H1 (cell line): ENCODE results near the gene FADS6. TPM values are rescaled to one million over a fixed set of nuclear protein-coding genes. Genes with fewer than 3 reads are reported as not detected.

Experiments
- CTCF ChIA-PET: fragments of 300-600 bp; sonication (Branson Sonifier 250); formaldehyde crosslinking; loops from one replicate; lab custom pipeline; 2021; ENCODE audit not compliant: partially characterized antibody; lab: Charles Lee
- POLR2A ChIA-PET: fragments of 300-600 bp; sonication (Branson Sonifier 250); formaldehyde crosslinking; loops from one replicate; lab custom pipeline; 2021; ENCODE audit warnings: inconsistent platforms; ENCODE audit not compliant: partially characterized antibody; lab: Charles Lee
- DNase-seq, 2 experiments: peaks; one replicate each; pipeline versions ENCODE4 v3.0.0 to v3.0.0-alpha.2; 2010 to 2022; ENCODE audit warnings: low spot score in 2 of 2, low read depth in 1 of 2, mixed read lengths in 1 of 2
- FAIRE-seq: peaks from 2 replicates; lab custom pipeline; 2011; peaks lifted over from hg19 to GRCh38; lab: Jason Lieb, UNC
- H2AFZ ChIP-seq: 2 replicates; pipeline ENCODE4 v1.8.1; 2012; ENCODE audit warnings: low read length, inconsistent platforms
- H2AK5ac ChIP-seq: 2 replicates; pipeline ENCODE4 v1.6.1; 2013; ENCODE audit warnings: low read depth, low read length
- H2BK120ac ChIP-seq: replicated peaks from 2 replicates; pipeline ENCODE3; 2013; ENCODE audit warnings: low read depth, low read length, inconsistent platforms
- H2BK12ac ChIP-seq: 2 replicates; pipeline ENCODE4 v1.6.1; 2013; ENCODE audit warnings: low read depth, low read length
- H2BK15ac ChIP-seq: 2 replicates; pipeline ENCODE4 v1.6.1; 2013; ENCODE audit warnings: low read length
- H2BK20ac ChIP-seq: 2 replicates; pipeline ENCODE4 v1.6.1; 2013; ENCODE audit warnings: low read length
- H2BK5ac ChIP-seq: 2 replicates; pipeline ENCODE4 v1.6.1; 2013; ENCODE audit warnings: low read depth, low read length
- H3K14ac ChIP-seq: 2 replicates; pipeline ENCODE4 v1.6.1; 2013; ENCODE audit warnings: inconsistent platforms; ENCODE audit not compliant: insufficient read length
- H3K18ac ChIP-seq: 2 replicates; pipeline ENCODE4 v1.6.1; 2013; ENCODE audit warnings: low read length; ENCODE audit errors: extremely low read depth
- H3K23ac ChIP-seq: 2 replicates; pipeline ENCODE4 v1.6.1; 2013; ENCODE audit warnings: inconsistent platforms; ENCODE audit not compliant: insufficient read length
- H3K23me2 ChIP-seq: 2 replicates; pipeline ENCODE4 v1.6.1; 2013; ENCODE audit warnings: low read depth, low read length
- H3K27ac ChIP-seq: 2 replicates; pipeline ENCODE4 v1.6.1; 2011; ENCODE audit warnings: low read depth, low read length, inconsistent platforms
- H3K27me3 ChIP-seq, 4 experiments: replicated peaks in 1 of 4; 1 replicate in 1 of 4; 2 replicates in 3 of 4; pipeline versions ENCODE4 v1.6.1 to v1.8.1; 2011 to 2013; ENCODE audit warnings: low read length in 3 of 4, mild to moderate bottlenecking in 3 of 4, inconsistent platforms in 2 of 4, mixed read lengths in 2 of 4, moderate library complexity in 1 of 4; ENCODE audit not compliant: control insufficient read depth in 3 of 4, insufficient read depth in 3 of 4; ENCODE audit errors: extremely low read depth in 1 of 4
- H3K36me3 ChIP-seq, 4 experiments: 2 replicates each; pipeline versions ENCODE4 v1.6.1 to v1.8.1; 2011 to 2013; ENCODE audit warnings: mild to moderate bottlenecking in 4 of 4, low read length in 3 of 4, moderate library complexity in 2 of 4, control low read depth in 1 of 4, inconsistent platforms in 1 of 4; ENCODE audit not compliant: insufficient read depth in 4 of 4, control insufficient read depth in 2 of 4
- H3K4ac ChIP-seq: replicated peaks from 2 replicates; pipeline ENCODE3; 2013; ENCODE audit warnings: low read length, low read depth, mixed read lengths, inconsistent platforms; ENCODE audit not compliant: insufficient read length
- H3K4me1 ChIP-seq, 4 experiments: replicated peaks in 1 of 4; 1 replicate in 1 of 4; 2 replicates in 3 of 4; pipeline versions ENCODE4 v1.6.1 to v1.8.1; 2011 to 2013; ENCODE audit warnings: low read length in 3 of 4, inconsistent platforms in 2 of 4, mixed read lengths in 1 of 4; ENCODE audit not compliant: insufficient read depth in 4 of 4, control insufficient read depth in 3 of 4
- H3K4me2 ChIP-seq, 2 experiments: 2 replicates each; pipeline versions ENCODE4 v1.6.1 to v1.8.1; 2011 to 2013; ENCODE audit warnings: low read depth in 2 of 2, low read length in 2 of 2, control low read depth in 1 of 2, inconsistent platforms in 1 of 2, mild to moderate bottlenecking in 1 of 2; ENCODE audit not compliant: insufficient read depth in 1 of 2
- H3K4me3 ChIP-seq, 4 experiments: fragments of 200-600, 300-600 bp in 1 of 4; sonication (generic), shearing (Covaris generic), sonication (Bioruptor Twin) in 1 of 4; 2 replicates each; pipeline versions ENCODE4 v1.5.1 to v1.8.1; 2011 to 2016; ENCODE audit warnings: low read length in 4 of 4, low read depth in 3 of 4, control low read depth in 2 of 4, inconsistent platforms in 2 of 4, mild to moderate bottlenecking in 2 of 4, mixed read lengths in 1 of 4, moderate library complexity in 1 of 4; ENCODE audit not compliant: insufficient read depth in 2 of 4; ENCODE audit errors: extremely low read depth in 1 of 4
- H3K56ac ChIP-seq: replicated peaks from 2 replicates; pipeline ENCODE3; 2013; ENCODE audit warnings: low read depth, mild to moderate bottlenecking, mixed read lengths, low read length, inconsistent platforms; ENCODE audit not compliant: insufficient read length
- H3K79me1 ChIP-seq: 2 replicates; pipeline ENCODE4 v1.6.1; 2013; ENCODE audit warnings: low read depth, low read length, control low read depth
- H3K79me2 ChIP-seq, 2 experiments: 2 replicates each; pipeline versions ENCODE4 v1.6.1 to v1.8.1; 2012 to 2013; ENCODE audit warnings: low read length in 2 of 2, mild to moderate bottlenecking in 2 of 2, inconsistent platforms in 1 of 2; ENCODE audit not compliant: insufficient read depth in 2 of 2, control insufficient read depth in 1 of 2
- H3K9ac ChIP-seq, 4 experiments: replicated peaks in 1 of 4; 1 replicate in 1 of 4; 2 replicates in 3 of 4; pipeline versions ENCODE4 v1.6.1 to v1.8.1; 2011 to 2013; ENCODE audit warnings: low read depth in 3 of 4, low read length in 3 of 4, control low read depth in 2 of 4, mild to moderate bottlenecking in 2 of 4, moderate library complexity in 2 of 4, inconsistent platforms in 1 of 4; ENCODE audit errors: extremely low read depth in 1 of 4
- H3K9me3 ChIP-seq, 2 experiments: 2 replicates each; pipeline versions ENCODE4 v1.6.1 to v1.8.1; 2012 to 2013; ENCODE audit warnings: mild to moderate bottlenecking in 2 of 2, moderate library complexity in 2 of 2, control low read depth in 1 of 2, inconsistent platforms in 1 of 2, low read depth in 1 of 2, low read length in 1 of 2, mixed read lengths in 1 of 2; ENCODE audit not compliant: insufficient read depth in 2 of 2
- H4K20me1 ChIP-seq, 2 experiments: replicated peaks in 1 of 2; 2 replicates each; pipeline versions ENCODE3 to v1.8.1; 2011 to 2013; ENCODE audit warnings: inconsistent platforms in 2 of 2, low read length in 2 of 2, mild to moderate bottlenecking in 1 of 2; ENCODE audit not compliant: insufficient read depth in 2 of 2, control insufficient read depth in 1 of 2
- H4K5ac ChIP-seq: 2 replicates; pipeline ENCODE4 v1.6.1; 2013; ENCODE audit warnings: low read length, low read depth, mixed read lengths, inconsistent platforms; ENCODE audit not compliant: insufficient read length
- H4K8ac ChIP-seq: 2 replicates; pipeline ENCODE4 v1.8.0; 2013; ENCODE audit warnings: mild to moderate bottlenecking, moderate library complexity, low read length, inconsistent platforms; ENCODE audit not compliant: insufficient read depth; ENCODE audit errors: extremely low read depth
- H4K91ac ChIP-seq: replicated peaks from 2 replicates; pipeline ENCODE3; 2013; ENCODE audit warnings: low read length, mixed read lengths, inconsistent platforms; ENCODE audit not compliant: insufficient read length
- WGBS, 2 experiments: shearing (Covaris generic) in 1 of 2; methylation state at CpG; one replicate each; pipeline versions ENCODE4 v1.1.6 to v1.1.7; 2013 to 2015; ENCODE audit warnings: low lambda C conversion rate in 2 of 2, mixed read lengths in 2 of 2, inconsistent platforms in 1 of 2, low coverage in 1 of 2, missing lambda C conversion rate in 1 of 2; ENCODE audit not compliant: insufficient replicate concordance in 2 of 2, insufficient coverage in 1 of 2, insufficient read length in 1 of 2; ENCODE audit errors: extremely low coverage in 1 of 2, missing lambda C conversion rate in 1 of 2; 5-methylcytosine and 5-hydroxymethylcytosine counted together
- polyA plus RNA-seq, 7 experiments: library from polyadenylated mRNA; depleted of rRNA in 3 of 7; stranded (reverse) in 5 of 7; unstranded in 2 of 7; fragments of >200 nt in 5 of 7; fragments of 200-250 nt in 2 of 7; gene quantifications; 1 replicate in 5 of 7; 2 replicates in 1 of 7; 4 replicates in 1 of 7; pipeline versions ENCODE4 v1.2.1 to v1.2.3, GENCODE V29; 2011 to 2013; ENCODE audit warnings: missing spikeins in 2 of 7, mixed read lengths in 2 of 7
- total RNA-seq: library from RNA; stranded (reverse); fragmentation: NEBNext Ultra II Directional; extraction: Animal tissue kit (Norgen Biotek cat#: 25700); gene quantifications from 2 replicates; pipeline ENCODE4 v1.2.1, GENCODE V29; 2021

The FADS6 gene
- total and polyA plus RNA-seq, 2 of the 8 experiments (the other 6 are each of a cell fraction or from before 2014, with no cell fraction given): 0.56 to 2.5 TPM

DNA sequence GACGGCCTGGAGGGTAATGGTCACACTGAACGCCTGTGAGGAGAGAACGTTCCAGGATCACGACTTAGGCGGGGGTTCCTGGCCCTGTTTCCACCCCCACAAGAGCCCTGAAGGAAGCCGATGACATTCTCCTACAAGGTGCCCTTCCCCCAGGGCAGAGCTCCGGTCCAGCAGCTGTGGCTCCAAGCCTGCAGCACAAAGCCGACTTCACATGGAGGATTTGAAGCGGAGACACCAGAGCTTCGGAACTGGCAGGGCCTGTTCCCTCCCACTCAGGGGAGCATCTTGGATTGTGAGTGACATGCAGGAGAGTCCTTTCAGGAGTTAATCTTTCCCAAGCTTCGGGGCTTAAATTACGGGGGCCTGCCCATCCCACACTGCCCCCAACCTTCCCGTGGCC lies 5.0 kb downstream of the FADS6 start:
- Histone ChIP-seq H3K23ac (no peak overlapping the region), H3K9me3 (no peaks in the 10 kb centered on the region), H2AFZ (no peak overlapping the region), H3K79me1 (no peaks in the 10 kb centered on the region), H2BK5ac (no peak overlapping the region), H2AK5ac (no peak overlapping the region), H3K4me3 (no peak overlapping the region), H3K4ac (no peak overlapping the region), H3K14ac (no peak overlapping the region), H4K20me1 (peaks cover 0 to 2% of the 10 kb centered on the region in 2 experiments), H4K91ac (no peak overlapping the region), H2BK12ac (no peak overlapping the region), H3K27ac (no peak overlapping the region), H3K18ac (no peak overlapping the region), H3K4me1 (peaks cover 0 to 4% (median 3%) of the 10 kb centered on the region in 4 experiments; a peak in 3 of 7 replicates), H3K27me3 (peaks cover 12 to 20% (median 15%) of the 10 kb centered on the region in 4 experiments; a peak in 6 of 7 replicates), H2BK20ac (no peak overlapping the region), H4K5ac (no peak overlapping the region), H4K8ac (no peak overlapping the region), H2BK120ac (no peak overlapping the region), H3K23me2 (peaks cover 8% of the 10 kb centered on the region; the same call in 1 of the 2 replicates), H3K4me2 (no peak overlapping the region), H2BK15ac (no peak overlapping the region), H3K79me2 (no peaks in the 10 kb centered on the region), H3K9ac (no peak overlapping the region; a peak in 2 of 7 replicates), H3K36me3 (no peaks in the 10 kb centered on the region), H3K56ac (no peak overlapping the region)
- POLR2A ChIA-PET: interaction anchor here (2.9 kb wide), 1 partner anchor 15 kb away, joined by 12 read pairs; the partner anchor contains the start of gene FDXR
- FAIRE-seq (no peak), DNase-seq (no peak)
- 84% methylated on average over 13 of the region's 13 CpGs; no CpG with 5 or more reads in 1 of the 2 experiments for WGBS, 2 experiments
- CTCF ChIA-PET: interaction anchor here (0.8 to 3.1 kb wide), 8 partner anchors 9 to 72 kb away, joined by 3 to 12 read pairs (median 4); no protein-coding TSS in a partner anchor
